ENCODE data around the gene OR14K1. TPM values are rescaled to one million over a fixed set of nuclear protein-coding genes. Genes with fewer than 3 reads are reported as not detected.

OR14K1 gene
- total and polyA plus RNA-seq, 2 experiments from 2014 or later: 0.31 TPM; not detected in 1

Other genes with a start within 250 kb of the OR14K1 start
- gene OR2C3, start 202.2 kb upstream of the OR14K1 start, total RNA-seq (2014; rRNA removed; shearing (Covaris generic)): not detected in 2 replicates
- not detected in 2 replicates for gene OR2C3, start 202.2 kb upstream of the OR14K1 start, polyA plus RNA-seq (2016; fragmentation: Nextera tagmentation; extraction: Ambion mirVana)
- not detected in 2 replicates for gene GCSAML, start 189.5 kb upstream of the OR14K1 start, total RNA-seq (2014; rRNA removed; shearing (Covaris generic))
- gene GCSAML, start 189.5 kb upstream of the OR14K1 start, polyA plus RNA-seq (2016; fragmentation: Nextera tagmentation; extraction: Ambion mirVana): not detected in 2 replicates
- gene OR2G2, start 150.3 kb upstream of the OR14K1 start, total RNA-seq (2014; rRNA removed; shearing (Covaris generic)): not detected in 2 replicates
- not detected in 2 replicates for gene OR2G2, start 150.3 kb upstream of the OR14K1 start, polyA plus RNA-seq (2016; fragmentation: Nextera tagmentation; extraction: Ambion mirVana)
- not detected in 2 replicates for gene OR2G3, start 133.0 kb upstream of the OR14K1 start, total RNA-seq (2014; rRNA removed; shearing (Covaris generic))
- gene OR2G3, start 133.0 kb upstream of the OR14K1 start, polyA plus RNA-seq (2016; fragmentation: Nextera tagmentation; extraction: Ambion mirVana): not detected in 2 replicates
- not detected in 2 replicates for gene OR13G1, start 58.9 kb upstream of the OR14K1 start, total RNA-seq (2014; rRNA removed; shearing (Covaris generic))
- not detected in 2 replicates for gene OR13G1, start 58.9 kb upstream of the OR14K1 start, polyA plus RNA-seq (2016; fragmentation: Nextera tagmentation; extraction: Ambion mirVana)
- not detected in 2 replicates for gene OR6F1, start 22.0 kb upstream of the OR14K1 start, total RNA-seq (2014; rRNA removed; shearing (Covaris generic))
- gene OR6F1, start 22.0 kb upstream of the OR14K1 start, polyA plus RNA-seq (2016; fragmentation: Nextera tagmentation; extraction: Ambion mirVana): not detected in 2 replicates
- not detected in 2 replicates for gene OR14A2, start 9.5 kb downstream of the OR14K1 start, total RNA-seq (2014; rRNA removed; shearing (Covaris generic))
- gene OR14A2, start 9.5 kb downstream of the OR14K1 start, polyA plus RNA-seq (2016; fragmentation: Nextera tagmentation; extraction: Ambion mirVana): 0.60 TPM in 1 of 2 replicates, not detected in the other
- not detected in 2 replicates for gene OR1C1, start 21.9 kb downstream of the OR14K1 start, total RNA-seq (2014; rRNA removed; shearing (Covaris generic))
- gene OR1C1, start 21.9 kb downstream of the OR14K1 start, polyA plus RNA-seq (2016; fragmentation: Nextera tagmentation; extraction: Ambion mirVana): 0.21 TPM in 1 of 2 replicates, not detected in the other
- not detected in 2 replicates for gene OR14A16, start 85.5 kb downstream of the OR14K1 start, total RNA-seq (2014; rRNA removed; shearing (Covaris generic))
- gene OR14A16, start 85.5 kb downstream of the OR14K1 start, polyA plus RNA-seq (2016; fragmentation: Nextera tagmentation; extraction: Ambion mirVana): 0.21 and 0.34 TPM in 2 replicates
- not detected in 2 replicates for gene OR11L1, start 103.3 kb downstream of the OR14K1 start, total RNA-seq (2014; rRNA removed; shearing (Covaris generic))
- gene OR11L1, start 103.3 kb downstream of the OR14K1 start, polyA plus RNA-seq (2016; fragmentation: Nextera tagmentation; extraction: Ambion mirVana): not detected in 2 replicates
- 3.4 and 4.3 TPM in 2 replicates for gene TRIM58, start 118.6 kb downstream of the OR14K1 start, total RNA-seq (2014; rRNA removed; shearing (Covaris generic))
- 1.6 and 2.4 TPM in 2 replicates for gene TRIM58, start 118.6 kb downstream of the OR14K1 start, polyA plus RNA-seq (2016; fragmentation: Nextera tagmentation; extraction: Ambion mirVana)
- gene OR2W3, start 157.0 kb downstream of the OR14K1 start, total RNA-seq (2014; rRNA removed; shearing (Covaris generic)): 0.45 and 1.9 TPM in 2 replicates
- gene OR2W3, start 157.0 kb downstream of the OR14K1 start, polyA plus RNA-seq (2016; fragmentation: Nextera tagmentation; extraction: Ambion mirVana): 0.31 TPM in 1 of 2 replicates, not detected in the other
- not detected in 2 replicates for gene OR2T8, start 181.6 kb downstream of the OR14K1 start, total RNA-seq (2014; rRNA removed; shearing (Covaris generic))
- gene OR2T8, start 181.6 kb downstream of the OR14K1 start, polyA plus RNA-seq (2016; fragmentation: Nextera tagmentation; extraction: Ambion mirVana): 0.40 TPM in 1 of 2 replicates, not detected in the other
- gene OR2AJ1, start 186.3 kb downstream of the OR14K1 start, total RNA-seq (2014; rRNA removed; shearing (Covaris generic)): not detected in 2 replicates
- not detected in 2 replicates for gene OR2AJ1, start 186.3 kb downstream of the OR14K1 start, polyA plus RNA-seq (2016; fragmentation: Nextera tagmentation; extraction: Ambion mirVana)
- gene OR2L8, start 210.2 kb downstream of the OR14K1 start, total RNA-seq (2014; rRNA removed; shearing (Covaris generic)): not detected in 2 replicates
- not detected in 2 replicates for gene OR2L8, start 210.2 kb downstream of the OR14K1 start, polyA plus RNA-seq (2016; fragmentation: Nextera tagmentation; extraction: Ambion mirVana)
- gene OR2AK2, start 226.6 kb downstream of the OR14K1 start, total RNA-seq (2014; rRNA removed; shearing (Covaris generic)): 0.35 TPM in 1 of 2 replicates, not detected in the other
- gene OR2AK2, start 226.6 kb downstream of the OR14K1 start, polyA plus RNA-seq (2016; fragmentation: Nextera tagmentation; extraction: Ambion mirVana): not detected in 2 replicates